GM12878 (cell line): ENCODE data around the gene FXYD4. TPM values are rescaled to one million over a fixed set of nuclear protein-coding genes. Genes with fewer than 3 reads are reported as not detected.

ENCODE experiments used
- ATAC-seq: fragments of 200-7000 bp; cut with Tn5 transposase; 3 replicates; pipeline ENCODE4 v1.9.1; 2020; ENCODE audit warnings: mild to moderate bottlenecking, moderate library complexity
- BruUV-seq: library from RNA; stranded (reverse); fragments of 400-500 nt; replicated peaks from 2 replicates; lab custom pipeline; 2021; lab: Mats Ljungman, UMichigan
- CTCF ChIA-PET: fragments of 300-600 bp; sonication (Branson Sonifier 250); formaldehyde crosslinking; extraction: SDS; loops from one replicate; lab custom pipeline; 2021; ENCODE audit warnings: inconsistent platforms; lab: Yijun Ruan, JAX
- POLR2A ChIA-PET: fragments of 350-600 bp; formaldehyde crosslinking; extraction: SDS; loops from one replicate; lab custom pipeline; 2021; ENCODE audit warnings: inconsistent platforms; lab: Charles Lee
- RAD21 ChIA-PET: fragments of 300-600 bp; sonication (Branson Sonifier 250); formaldehyde crosslinking; loops from one replicate; lab custom pipeline; 2023; ENCODE audit warnings: antibody characterized with exemption; ENCODE audit not compliant: unreplicated experiment; lab: Charles Lee
- SMC1A ChIA-PET: fragments of 300-600 bp; sonication (Branson Sonifier 250); formaldehyde crosslinking; loops from one replicate; lab custom pipeline; 2023; ENCODE audit not compliant: unreplicated experiment, uncharacterized antibody; lab: Charles Lee
- DNase-seq: peaks from one replicate; pipeline ENCODE4 v3.0.0-alpha.2; 2011; ENCODE audit warnings: low read depth, low spot score
- FAIRE-seq: peaks from 3 replicates; lab custom pipeline; 2011; peaks lifted over from hg19 to GRCh38; lab: Jason Lieb, UNC
- H2AFZ ChIP-seq: 2 replicates; pipeline ENCODE4 v1.6.0; 2011; ENCODE audit warnings: low read depth, low read length, control low read depth; ENCODE audit not compliant: control insufficient read depth
- H3K27ac ChIP-seq: 2 replicates; pipeline ENCODE4 v1.5.1; 2011; ENCODE audit warnings: control low read depth; ENCODE audit not compliant: control insufficient read depth, insufficient read depth
- H3K27me3 ChIP-seq, 2 experiments: replicated peaks in 1 of 2; 2 replicates each; pipeline versions ENCODE4 v1.6.0 to v1.6.1; 2011; ENCODE audit warnings: low read length in 1 of 2; ENCODE audit not compliant: control insufficient read depth in 2 of 2, insufficient read depth in 2 of 2
- H3K36me3 ChIP-seq, 2 experiments: 2 replicates each; pipeline ENCODE4 v1.5.1; 2011; ENCODE audit warnings: low read length in 1 of 2; ENCODE audit not compliant: control insufficient read depth in 2 of 2, insufficient read depth in 2 of 2
- H3K4me1 ChIP-seq: 2 replicates; pipeline ENCODE4 v1.6.1; 2011; ENCODE audit warnings: mild to moderate bottlenecking, low read length, moderate library complexity, mixed read lengths; ENCODE audit not compliant: control insufficient read depth, insufficient read depth
- H3K4me2 ChIP-seq: 2 replicates; pipeline ENCODE4 v1.6.0; 2011; ENCODE audit warnings: control low read depth; ENCODE audit not compliant: control insufficient read depth, insufficient read depth
- H3K4me3 ChIP-seq: fragments of 200-600 bp; sonication (generic); 2 replicates; pipeline ENCODE4 v1.5.1; 2016
- H3K79me2 ChIP-seq: 2 replicates; pipeline ENCODE4 v1.6.0; 2011; ENCODE audit warnings: low read length; ENCODE audit not compliant: control insufficient read depth, insufficient read depth
- H3K9ac ChIP-seq: 2 replicates; pipeline ENCODE4 v1.8.0; 2011; ENCODE audit warnings: low read length, control low read depth, mixed read lengths; ENCODE audit not compliant: control insufficient read depth, insufficient read depth
- H3K9me3 ChIP-seq: replicated peaks from 3 replicates; pipeline ENCODE4 v1.5.1; 2011; ENCODE audit warnings: mild to moderate bottlenecking, low read length; ENCODE audit not compliant: control insufficient read depth, insufficient read depth
- H4K20me1 ChIP-seq: 2 replicates; pipeline ENCODE4 v1.6.0; 2011; ENCODE audit not compliant: control insufficient read depth, insufficient read depth
- BHLHE40 ChIP-seq, 2 experiments: fragments of 450-650 bp in 1 of 2; IDR thresholded peaks; 2 replicates each; pipeline ENCODE4 v1.6.1; 2011 to 2017; ENCODE audit warnings: low read depth in 2 of 2, borderline replicate concordance in 1 of 2, improper control_type of control experiment in 1 of 2, low read length in 1 of 2, mild to moderate bottlenecking in 1 of 2
- BRCA1 ChIP-seq: IDR thresholded peaks from 2 replicates; pipeline ENCODE4 v1.6.1; 2011; ENCODE audit warnings: low read depth, low read length, improper control_type of control experiment
- CBX3 ChIP-seq: fragments of 200-600 bp; sonication (generic); IDR thresholded peaks from 2 replicates; pipeline ENCODE4 v1.6.1; 2016; ENCODE audit warnings: low read depth, borderline replicate concordance
- CHD2 ChIP-seq: IDR thresholded peaks from 2 replicates; pipeline ENCODE4 v1.6.1; 2011; ENCODE audit warnings: low read depth, low read length, improper control_type of control experiment, borderline replicate concordance
- EP300 ChIP-seq, 2 experiments: fragments of 150-350 bp in 1 of 2; IDR thresholded peaks; 2 replicates each; pipeline ENCODE4 v1.6.1; 2011 to 2012; ENCODE audit warnings: low read depth in 2 of 2, low read length in 2 of 2, borderline replicate concordance in 1 of 2, improper control_type of control experiment in 1 of 2, inconsistent platforms in 1 of 2; ENCODE audit not compliant: control insufficient read depth in 1 of 2
- GATAD2B ChIP-seq: fragments of 450-650 bp; conservative IDR thresholded peaks from 2 replicates; pipeline ENCODE4 v1.6.1; 2017; ENCODE audit warnings: low read depth, mild to moderate bottlenecking, moderate library complexity
- IKZF1 ChIP-seq: fragments of 450-650 bp; conservative IDR thresholded peaks from 2 replicates; pipeline ENCODE4 v1.6.1; 2017; ENCODE audit warnings: antibody characterized with exemption, mild to moderate bottlenecking
- LARP7 ChIP-seq: fragments of 450-650 bp; IDR thresholded peaks from 2 replicates; pipeline ENCODE4 v1.6.1; 2017; ENCODE audit warnings: mild to moderate bottlenecking
- NR2C1 ChIP-seq: fragments of 450-650 bp; IDR thresholded peaks from 2 replicates; pipeline ENCODE4 v1.6.1; 2017; ENCODE audit warnings: antibody characterized with exemption, mild to moderate bottlenecking, moderate library complexity
- RB1 ChIP-seq: fragments of 450-650 bp; formaldehyde crosslinking; IDR thresholded peaks from 2 replicates; pipeline ENCODE4 v1.6.1; 2017; ENCODE audit warnings: mild to moderate bottlenecking, borderline replicate concordance
- SMARCA5 ChIP-seq: fragments of 450-650 bp; IDR thresholded peaks from 2 replicates; pipeline ENCODE4 v1.6.1; 2017; ENCODE audit warnings: mild to moderate bottlenecking
- TAF1 ChIP-seq: IDR thresholded peaks from 2 replicates; pipeline ENCODE4 v1.6.1; 2011; ENCODE audit warnings: mild to moderate bottlenecking, low read depth, low read length, borderline replicate concordance
- TARDBP ChIP-seq: IDR thresholded peaks from 2 replicates; pipeline ENCODE4 v1.6.1; 2016; ENCODE audit warnings: borderline replicate concordance
- YY1 ChIP-seq: IDR thresholded peaks from 2 replicates; pipeline ENCODE4 v1.6.1; 2011; ENCODE audit warnings: low read depth, mild to moderate bottlenecking, low read length
- ZNF217 ChIP-seq: fragments of 450-650 bp; IDR thresholded peaks from 2 replicates; pipeline ENCODE4 v1.6.1; 2017; ENCODE audit warnings: antibody characterized with exemption, mild to moderate bottlenecking
- ZSCAN29 ChIP-seq: fragments of 450-650 bp; IDR thresholded peaks from 2 replicates; pipeline ENCODE4 v1.6.1; 2017; ENCODE audit warnings: mild to moderate bottlenecking, moderate library complexity
- WGBS: methylation state at CpG from one replicate; pipeline ENCODE4 v1.1.6; 2016; ENCODE audit warnings: low lambda C conversion rate; ENCODE audit not compliant: insufficient replicate concordance, insufficient coverage; ENCODE audit errors: missing lambda C conversion rate; 5-methylcytosine and 5-hydroxymethylcytosine counted together
- in situ Hi-C: fragments of 300-500 bp; cut with MboI; formaldehyde crosslinking; loops from 9 replicates; pipeline ENCODE4 v1.14.3; 2018; ENCODE audit warnings: mixed read lengths
- intact Hi-C: fragments of 100-400 bp; cut with micrococcal nuclease; formaldehyde crosslinking; loops from one replicate; pipeline ENCODE4 v1.14.2; 2022; ENCODE audit not compliant: unreplicated experiment
- polyA plus RNA-seq, 11 experiments: library from polyadenylated mRNA; depleted of rRNA in 4 of 11; unstranded in 6 of 11; stranded (reverse) in 5 of 11; fragments of >200 nt; fragmentation: Nextera tagmentation in 4 of 11; fragmentation: Illumina TruSeq in 1 of 11; extraction: Ambion mirVana in 4 of 11; extraction: Trizol in 1 of 11; gene quantifications; 1 replicate in 1 of 11; 2 replicates in 10 of 11; pipeline versions ENCODE4 v1.2.1 to v1.2.3, GENCODE V29; 2011 to 2016; ENCODE audit warnings: inconsistent platforms in 2 of 11, missing spikeins in 2 of 11, low read depth in 1 of 11
- total RNA-seq, 4 experiments: library from RNA; depleted of rRNA in 3 of 4; stranded (reverse); fragments of >200 nt in 3 of 4; fragmentation: Illumina TruSeq in 1 of 4; extraction: Trizol in 1 of 4; gene quantifications; 2 replicates each; pipeline versions ENCODE4 v1.2.1 to v1.2.3, GENCODE V29; 2013 to 2021
- TF ChIP-seq, protein P1 (sequence below): IDR thresholded peaks from 2 replicates; pipeline ENCODE4 v1.6.1; 2011; ENCODE audit warnings: borderline replicate concordance, low read depth, mild to moderate bottlenecking, moderate library complexity, low read length; ENCODE audit not compliant: insufficient read depth, poor library complexity, severe bottlenecking
- TF ChIP-seq, protein P2 (sequence below): fragments of 450-650 bp; IDR thresholded peaks from 2 replicates; pipeline ENCODE4 v1.6.1; 2017; ENCODE audit warnings: low read depth, mild to moderate bottlenecking, moderate library complexity
- TF ChIP-seq, protein P3 (sequence below): fragments of 450-650 bp; conservative IDR thresholded peaks from 2 replicates; pipeline ENCODE4 v1.6.1; 2017; ENCODE audit warnings: mild to moderate bottlenecking, moderate library complexity

The FXYD4 gene
- total and polyA plus RNA-seq, 10 of the 15 experiments (the other 5 are each of a cell fraction or from before 2014, with no cell fraction given), result not detected

DNA sequence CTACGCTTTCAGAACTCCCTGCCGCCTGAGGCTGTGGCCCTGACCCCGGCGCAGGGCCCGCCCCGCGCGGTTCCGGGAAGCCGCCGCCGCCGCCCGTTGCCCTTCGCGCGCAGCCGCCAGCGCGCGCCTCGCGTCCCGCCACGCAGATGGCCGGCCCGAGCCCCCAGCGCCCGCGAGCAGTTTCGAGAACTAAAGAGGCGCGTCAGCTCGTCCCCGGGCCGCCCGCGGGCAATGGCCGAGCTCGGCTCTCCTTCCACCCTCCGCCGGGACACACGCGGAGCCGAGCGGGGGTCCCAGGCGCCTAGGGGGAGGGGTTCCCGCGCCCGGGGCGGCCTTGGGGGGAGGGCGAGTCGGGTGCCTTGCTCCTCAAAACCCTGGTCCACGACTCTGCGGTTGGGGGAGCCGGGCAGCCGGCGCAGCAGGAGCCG is 35.7 kb downstream of the FXYD4 start:
- in situ Hi-C loops (loop anchor here (10.0 to 25.0 kb wide), 4 partner anchors 270 to 1558 kb away; partner anchors contain the start of genes CSGALNACT2 and ZNF33B), intact Hi-C loops (loop anchor here (1.0 to 5.0 kb wide), 3 partner anchors 10 to 270 kb away; partner anchors contain the start of gene CSGALNACT2)
- POLR2A ChIA-PET, result interaction anchor here (1.3 to 3.4 kb wide), 5 partner anchors 9 to 49 kb away, joined by 3 to 19 read pairs (median 7); no protein-coding TSS in a partner anchor
- SMC1A ChIA-PET, result interaction anchor here (1.0 kb wide), 1 partner anchor 45 kb away, joined by 5 read pairs; no protein-coding TSS in a partner anchor
- Histone ChIP-seq H3K4me2 (no peak overlapping the region; the same call in 1 of the 2 replicates), H3K4me3 (peak overlapping the region; percentile 98), H3K79me2 (peaks cover 76% of the 10 kb centered on the region), H3K4me1 (peaks cover 2% of the 10 kb centered on the region), H4K20me1 (peaks cover 4% of the 10 kb centered on the region; the same call in 1 of the 2 replicates), H3K9ac (peak overlapping the region; percentile 92), H3K27ac (peak overlapping the region; percentile 95), H3K27me3 (no peaks in the 10 kb centered on the region), H3K9me3 (no peaks in the 10 kb centered on the region), H3K36me3 (no peaks in the 10 kb centered on the region; a peak in 1 of 4 replicates), H2AFZ (no peak overlapping the region)
- BruUV-seq, result no TSS peak
- RAD21 ChIA-PET, result interaction anchor here (1.0 to 1.8 kb wide), 3 partner anchors 9 to 46 kb away, joined by 5 read pairs; no protein-coding TSS in a partner anchor
- FAIRE-seq (no peak), DNase-seq (no peak), ATAC-seq (peak; percentile 23)
- CTCF ChIA-PET, result interaction anchor here (0.8 to 1.3 kb wide), 5 partner anchors 11 to 287 kb away, joined by 3 to 6 read pairs (median 3); no protein-coding TSS in a partner anchor
- under 1% methylated on average over 54 of the region's 59 CpGs for WGBS
- TF ChIP-seq BHLHE40 (IDR thresholded peaks at IDR 0.05; ENCODE audit: borderline replicate concordance in 1 of 2, low read depth in 2 of 2, low read length in 1 of 2) (peak in 1 of 2 experiments; percentile 58; a peak in 2 of 4 replicates), BRCA1 (no peak), GATAD2B (peak; percentile 47), TAF1 (peak; percentile 32; the same call in 1 of the 2 replicates), YY1 (peak; percentile 54; the same call in 1 of the 2 replicates), SMARCA5 (peak; percentile 22; the same call in 1 of the 2 replicates), ZNF217 (peak; percentile 38; the same call in 1 of the 2 replicates), EP300 (IDR thresholded peaks at IDR 0.05; ENCODE audit: borderline replicate concordance in 1 of 2, control insufficient read depth in 1 of 2, low read depth in 2 of 2, low read length in 2 of 2) (no peak), IKZF1 (peak; percentile 61), ZSCAN29 (0 out of 2 replicates have a peak, but pooled peaks have one; percentile 4), NR2C1 (peak; percentile 56), TARDBP (no peak), LARP7 (peak; percentile 71; the same call in 1 of the 2 replicates), CBX3 (no peak), CHD2 (0 out of 2 replicates have a peak, but pooled peaks have one; percentile 9), RB1 (peak; percentile 71; the same call in 1 of the 2 replicates)
- TF ChIP-seq, protein P1, sequence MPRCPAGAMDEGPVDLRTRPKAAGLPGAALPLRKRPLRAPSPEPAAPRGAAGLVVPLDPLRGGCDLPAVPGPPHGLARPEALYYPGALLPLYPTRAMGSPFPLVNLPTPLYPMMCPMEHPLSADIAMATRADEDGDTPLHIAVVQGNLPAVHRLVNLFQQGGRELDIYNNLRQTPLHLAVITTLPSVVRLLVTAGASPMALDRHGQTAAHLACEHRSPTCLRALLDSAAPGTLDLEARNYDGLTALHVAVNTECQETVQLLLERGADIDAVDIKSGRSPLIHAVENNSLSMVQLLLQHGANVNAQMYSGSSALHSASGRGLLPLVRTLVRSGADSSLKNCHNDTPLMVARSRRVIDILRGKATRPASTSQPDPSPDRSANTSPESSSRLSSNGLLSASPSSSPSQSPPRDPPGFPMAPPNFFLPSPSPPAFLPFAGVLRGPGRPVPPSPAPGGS, result peak; percentile 29
- TF ChIP-seq, protein P2, sequence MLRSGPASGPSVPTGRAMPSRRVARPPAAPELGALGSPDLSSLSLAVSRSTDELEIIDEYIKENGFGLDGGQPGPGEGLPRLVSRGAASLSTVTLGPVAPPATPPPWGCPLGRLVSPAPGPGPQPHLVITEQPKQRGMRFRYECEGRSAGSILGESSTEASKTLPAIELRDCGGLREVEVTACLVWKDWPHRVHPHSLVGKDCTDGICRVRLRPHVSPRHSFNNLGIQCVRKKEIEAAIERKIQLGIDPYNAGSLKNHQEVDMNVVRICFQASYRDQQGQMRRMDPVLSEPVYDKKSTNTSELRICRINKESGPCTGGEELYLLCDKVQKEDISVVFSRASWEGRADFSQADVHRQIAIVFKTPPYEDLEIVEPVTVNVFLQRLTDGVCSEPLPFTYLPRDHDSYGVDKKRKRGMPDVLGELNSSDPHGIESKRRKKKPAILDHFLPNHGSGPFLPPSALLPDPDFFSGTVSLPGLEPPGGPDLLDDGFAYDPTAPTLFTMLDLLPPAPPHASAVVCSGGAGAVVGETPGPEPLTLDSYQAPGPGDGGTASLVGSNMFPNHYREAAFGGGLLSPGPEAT, result no peak
- TF ChIP-seq, protein P3, sequence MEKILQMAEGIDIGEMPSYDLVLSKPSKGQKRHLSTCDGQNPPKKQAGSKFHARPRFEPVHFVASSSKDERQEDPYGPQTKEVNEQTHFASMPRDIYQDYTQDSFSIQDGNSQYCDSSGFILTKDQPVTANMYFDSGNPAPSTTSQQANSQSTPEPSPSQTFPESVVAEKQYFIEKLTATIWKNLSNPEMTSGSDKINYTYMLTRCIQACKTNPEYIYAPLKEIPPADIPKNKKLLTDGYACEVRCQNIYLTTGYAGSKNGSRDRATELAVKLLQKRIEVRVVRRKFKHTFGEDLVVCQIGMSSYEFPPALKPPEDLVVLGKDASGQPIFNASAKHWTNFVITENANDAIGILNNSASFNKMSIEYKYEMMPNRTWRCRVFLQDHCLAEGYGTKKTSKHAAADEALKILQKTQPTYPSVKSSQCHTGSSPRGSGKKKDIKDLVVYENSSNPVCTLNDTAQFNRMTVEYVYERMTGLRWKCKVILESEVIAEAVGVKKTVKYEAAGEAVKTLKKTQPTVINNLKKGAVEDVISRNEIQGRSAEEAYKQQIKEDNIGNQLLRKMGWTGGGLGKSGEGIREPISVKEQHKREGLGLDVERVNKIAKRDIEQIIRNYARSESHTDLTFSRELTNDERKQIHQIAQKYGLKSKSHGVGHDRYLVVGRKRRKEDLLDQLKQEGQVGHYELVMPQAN, result peak; percentile 54; the same call in 1 of the 2 replicates
